Spleen (tissue), 11 donors: ENCODE results near the gene CSGALNACT2. TPM values are rescaled to one million over a fixed set of nuclear protein-coding genes. Genes with fewer than 3 reads are reported as not detected.

Source experiments
- DNase-seq: peaks from one replicate; pipeline ENCODE4 v3.0.0-alpha.2; 2020
- H3K27ac ChIP-seq, 8 donors: fragments of 200-600 bp; sonication (generic) in 7 of 8; 1 replicate in 4 of 8; 2 replicates in 4 of 8; pipeline versions ENCODE4 v1.5.0 to v1.8.0; 2016 to 2021; ENCODE audit warnings: inconsistent platforms in 4 of 8, mild to moderate bottlenecking in 4 of 8, moderate library complexity in 1 of 8
- H3K27me3 ChIP-seq, 7 donors: fragments of 200-600 bp; sonication (generic) in 6 of 7; replicated peaks in 1 of 7; 1 replicate in 4 of 7; 2 replicates in 3 of 7; pipeline versions ENCODE4 v1.5.0 to v1.8.0; 2016 to 2021; ENCODE audit warnings: inconsistent platforms in 3 of 7, mild to moderate bottlenecking in 1 of 7
- H3K36me3 ChIP-seq, 6 donors: fragments of 200-600 bp; sonication (generic) in 5 of 6; 1 replicate in 4 of 6; 2 replicates in 2 of 6; pipeline versions ENCODE4 v1.5.0 to v1.8.0; 2016 to 2021; ENCODE audit warnings: inconsistent platforms in 2 of 6
- H3K4me1 ChIP-seq, 6 donors: fragments of 200-600 bp; sonication (generic) in 5 of 6; 1 replicate in 3 of 6; 2 replicates in 3 of 6; pipeline versions ENCODE4 v1.5.0 to v1.8.0; 2016 to 2021; ENCODE audit warnings: inconsistent platforms in 3 of 6
- H3K4me3 ChIP-seq, 8 donors: fragments of 200-600 bp; sonication (generic) in 7 of 8; 1 replicate in 4 of 8; 2 replicates in 4 of 8; pipeline versions ENCODE4 v1.5.0 to v1.8.0; 2016 to 2021; ENCODE audit warnings: inconsistent platforms in 4 of 8, mild to moderate bottlenecking in 4 of 8, moderate library complexity in 2 of 8
- H3K9me3 ChIP-seq, 8 donors: fragments of 200-600 bp; sonication (generic) in 7 of 8; 1 replicate in 4 of 8; 2 replicates in 4 of 8; pipeline versions ENCODE4 v1.5.0 to v1.8.0; 2016 to 2021; ENCODE audit warnings: inconsistent platforms in 4 of 8
- CTCF ChIP-seq, 11 experiments: fragments of 200-600 bp in 7 of 11; fragments of 450-650 bp in 4 of 11; sonication (generic) in 4 of 11; IDR thresholded peaks in 8 of 11; conservative IDR thresholded peaks in 3 of 11; 1 replicate in 7 of 11; 2 replicates in 4 of 11; pipeline versions ENCODE4 v1.4.0 to v1.8.0; 2016 to 2021; ENCODE audit warnings: antibody characterized with exemption in 11 of 11, inconsistent platforms in 4 of 11, mild to moderate bottlenecking in 1 of 11
- POLR2A ChIP-seq, 3 donors: fragments of 450-650 bp; IDR thresholded peaks; one replicate each; pipeline ENCODE4 v1.5.1; 2017; ENCODE audit warnings: antibody characterized with exemption in 3 of 3, mild to moderate bottlenecking in 1 of 3
- POLR2AphosphoS5 ChIP-seq, 3 donors: sonication (generic); formaldehyde crosslinking; IDR thresholded peaks; one replicate each; pipeline ENCODE4 v1.5.1; 2017; ENCODE audit warnings: antibody characterized with exemption in 3 of 3
- WGBS, 5 donors: extraction: QIAGEN DNeasy Blood & Tissue Kit in 3 of 5; methylation state at CpG; one replicate each; pipeline versions ENCODE4 v1.1.5 to v1.1.7; 2013 to 2018; 5-methylcytosine and 5-hydroxymethylcytosine counted together
- intact Hi-C: fragments of 100-400 bp; cut with DNase I; formaldehyde crosslinking; loops from one replicate; pipeline ENCODE4 v1.15.0; 2023; ENCODE audit warnings: low total_unique reads
- polyA plus RNA-seq, 3 donors: library from polyadenylated mRNA; stranded (reverse); fragments of 200-250 nt; gene quantifications; one replicate each; pipeline ENCODE4 v1.2.1, GENCODE V29; 2013
- total RNA-seq, 7 donors: library from RNA; depleted of rRNA in 3 of 7; stranded (reverse); fragments of >200 nt in 3 of 7; fragmentation: NEBNext Ultra II Directional in 4 of 7; extraction: Animal tissue kit (Norgen Biotek cat#: 25700) in 4 of 7; gene quantifications; one replicate each; pipeline versions ENCODE4 v1.1.0 to v1.2.1, GENCODE V29; 2016 to 2021
- donor health status: healthy with polysubstance abuse.
- donor health status: DM: no; HTN: no; CAD: no; lungs with moderate emphysema.
- donor health status: DM: no; HTN: no; CAD: no.
- donor health status: Bipolar disorder and iron deficiency.
- donor health status: healthy.
- donor health status: DM: no; HTN: no; CAD: no.
- donor health status: DM: yes; HTN: yes; CAD: no.

The CSGALNACT2 gene
- total and polyA plus RNA-seq, 10 donors, result 8.1 to 77.1 (median 34.2) TPM

- Histone ChIP-seq H3K9me3 (no peaks in the 10 kb centered on the region), H3K27me3 (no peaks in the 10 kb centered on the region), H3K4me1 (peaks cover 0 to 30% (median 14%) of the 10 kb centered on the region in 6 donors), H3K4me3 (no peak overlapping the region), H3K36me3 (peaks cover 0 to 54% (median 0%) of the 10 kb centered on the region in 6 donors), H3K27ac (no peak overlapping the region)
- intact Hi-C loops, result no loop called here
- WGBS, 5 donors, result 94 to 96% (median 95%) methylated on average over 15 to 16 of the region's 16 CpGs
- TF ChIP-seq POLR2A (IDR thresholded peaks at IDR 0.05) (no peak), CTCF (IDR thresholded peaks at IDR 0.05 in 8 of 11, conservative IDR thresholded peaks at IDR 0.05 in 3 of 11) (no peak)
- DNase-seq, result peak; percentile 53
These were observed 60.9 kb downstream of the CSGALNACT2 start for GRCh38 chr10:43199088-43199683.

- Histone ChIP-seq H3K27ac (no peak overlapping the region), H3K36me3 (peaks cover 0 to 51% (median 0%) of the 10 kb centered on the region in 6 donors), H3K27me3 (no peaks in the 10 kb centered on the region), H3K4me3 (no peak overlapping the region), H3K9me3 (no peaks in the 10 kb centered on the region), H3K4me1 (peaks cover 0 to 37% (median 17%) of the 10 kb centered on the region in 6 donors)
- 92 to 98% (median 96%) methylated on average over 8 to 15 of the region's 15 CpGs for WGBS, 5 donors
- DNase-seq, result peak; percentile 73
- intact Hi-C loops, result no loop called here
- TF ChIP-seq CTCF (IDR thresholded peaks at IDR 0.05 in 8 of 11, conservative IDR thresholded peaks at IDR 0.05 in 3 of 11) (no peak), POLR2AphosphoS5 (IDR thresholded peaks at IDR 0.05) (no peak), POLR2A (IDR thresholded peaks at IDR 0.05) (no peak)
These were observed 61.7 kb downstream of the CSGALNACT2 start for GRCh38 chr10:43199684-43200537.

- 80 to 87% (median 83%) methylated on average over 8 to 13 of the region's 13 CpGs for WGBS, 5 donors
- H3K27me3 ChIP-seq, result no peaks in the 10 kb centered on the region
- peaks cover 0 to 46% (median 0%) of the 10 kb centered on the region in 6 donors for H3K36me3 ChIP-seq
- TF ChIP-seq POLR2AphosphoS5 (IDR thresholded peaks at IDR 0.05) (no peak), CTCF (IDR thresholded peaks at IDR 0.05 in 8 of 11, conservative IDR thresholded peaks at IDR 0.05 in 3 of 11) (no peak)
- H3K4me3 ChIP-seq, result no peak overlapping the region
- DNase-seq, result peak; percentile 73
- H3K27ac ChIP-seq, result no peak overlapping the region
- peaks cover 0 to 43% (median 19%) of the 10 kb centered on the region in 6 donors for H3K4me1 ChIP-seq
- intact Hi-C loops, result no loop called here
- no peaks in the 10 kb centered on the region for H3K9me3 ChIP-seq
These were observed 62.5 kb downstream of the CSGALNACT2 start for GRCh38 chr10:43200538-43201390.
